GM18861 (cell line): ENCODE results near the gene PRR16.

ENCODE experiments used
- ATAC-seq: cut with Tn5 transposase; IDR thresholded peaks from one replicate; pipeline ENCODE4 v1.9.1; 2021; ENCODE audit not compliant: unreplicated experiment

PRR16 gene

DNA sequence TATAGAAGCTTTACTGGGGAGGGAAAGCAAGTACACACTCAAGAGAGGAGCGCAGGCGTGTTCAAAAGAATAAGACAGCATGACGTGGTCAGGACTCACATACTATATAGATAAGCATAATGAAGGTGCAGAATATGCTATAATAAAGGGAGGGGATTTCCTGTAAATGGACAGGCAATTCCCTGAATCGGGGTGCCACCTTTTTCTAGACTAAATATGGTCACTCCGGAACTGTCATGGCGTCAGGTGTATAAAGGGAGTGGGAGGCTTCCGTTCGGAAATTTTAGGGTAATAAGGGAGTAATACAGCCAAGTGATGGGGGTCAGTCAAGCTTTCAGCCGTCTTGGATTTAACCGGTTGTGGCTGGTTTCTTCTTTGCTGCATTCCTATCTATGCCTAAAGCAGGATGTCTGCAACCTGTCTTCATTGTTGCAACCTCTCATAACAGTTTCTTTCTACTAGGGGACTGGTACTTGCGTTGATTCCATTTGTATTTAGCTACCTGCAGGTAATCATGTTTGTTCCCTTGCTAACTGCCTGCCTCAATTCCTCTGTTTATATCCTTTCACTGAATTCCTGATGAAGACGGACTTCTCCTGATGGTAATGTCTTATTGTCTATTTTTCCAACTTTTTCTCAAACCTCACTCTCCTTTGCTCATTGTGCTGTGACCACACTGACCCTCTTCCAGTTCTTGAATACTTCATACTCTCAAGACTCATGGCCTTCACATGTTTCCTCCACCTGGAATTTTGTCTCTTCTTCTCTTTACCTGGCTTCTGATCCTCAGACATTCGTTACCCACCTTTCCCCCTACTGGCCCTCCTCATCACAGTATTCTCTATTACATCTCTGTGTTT, 48.9 kb downstream of the PRR16 start:
- ATAC-seq: no peak

DNA sequence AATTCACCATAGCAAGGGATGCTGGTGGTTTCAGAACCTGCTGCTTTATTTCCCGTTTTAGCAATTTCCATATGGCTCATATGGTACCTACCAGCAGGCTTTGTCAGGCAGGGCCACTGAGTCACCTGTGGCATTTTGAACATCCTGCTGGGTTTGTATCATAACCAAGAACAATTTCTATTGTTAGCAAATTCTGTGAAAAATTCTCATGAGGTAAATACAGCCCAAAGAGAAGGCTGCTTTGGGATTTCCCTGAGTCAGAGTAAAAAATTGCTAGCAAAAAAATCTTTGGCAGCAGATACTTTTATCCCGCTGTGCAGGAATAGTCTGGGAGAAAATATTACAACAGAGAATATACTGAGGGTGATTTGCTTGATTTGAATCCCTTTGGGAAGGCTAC, 52.7 kb downstream of the PRR16 start:
- no peak for ATAC-seq

DNA sequence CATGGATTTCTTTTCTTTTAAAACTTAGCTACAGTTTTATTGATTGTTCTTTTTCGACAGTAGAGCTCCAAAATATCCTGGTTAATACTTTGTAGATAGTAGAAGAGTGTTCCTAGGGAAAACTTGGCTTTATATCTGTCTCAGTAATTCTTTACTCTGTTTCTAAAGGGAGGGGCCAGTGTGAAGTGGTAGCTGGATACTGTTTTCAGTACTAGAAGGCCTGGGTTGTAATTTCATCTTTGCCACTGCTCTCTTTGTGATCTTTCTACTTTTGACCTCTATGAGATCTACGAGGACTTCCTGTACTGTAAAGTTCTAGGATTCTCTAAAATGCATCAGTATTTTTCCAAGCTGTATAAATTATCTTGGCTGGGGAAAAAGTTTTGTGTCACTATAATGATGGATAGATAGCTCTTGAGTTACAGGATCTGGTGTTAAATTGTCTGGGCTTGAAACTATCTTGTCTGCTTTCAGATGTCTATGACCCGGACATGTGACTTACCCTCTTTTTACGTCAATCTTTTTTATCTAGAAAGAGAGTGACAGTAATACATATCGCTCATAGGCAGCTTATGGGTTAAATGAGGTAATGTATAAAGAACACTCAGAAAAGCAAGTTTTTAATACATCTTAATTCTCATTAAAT, 53.6 kb downstream of the PRR16 start:
- no peak for ATAC-seq

DNA sequence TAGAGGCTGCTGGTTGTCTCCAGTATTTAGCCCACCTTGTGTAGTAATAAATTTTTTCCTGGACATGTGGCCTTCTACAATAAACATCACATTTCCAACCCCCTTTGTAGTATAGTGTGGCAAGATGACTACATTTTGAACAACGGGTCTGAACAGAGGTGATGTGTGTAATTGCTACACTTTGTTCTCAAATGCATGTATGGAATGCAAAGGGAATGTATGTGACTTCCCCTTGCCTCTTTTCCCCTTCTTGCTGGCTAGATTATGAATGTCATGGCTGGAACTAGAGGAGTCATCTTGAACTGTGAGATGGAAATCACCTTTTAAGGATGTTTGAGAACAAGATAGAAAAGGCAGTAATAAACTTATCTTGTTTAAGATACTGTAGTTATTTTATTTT, 54.5 kb downstream of the PRR16 start:
- ATAC-seq: no peak

DNA sequence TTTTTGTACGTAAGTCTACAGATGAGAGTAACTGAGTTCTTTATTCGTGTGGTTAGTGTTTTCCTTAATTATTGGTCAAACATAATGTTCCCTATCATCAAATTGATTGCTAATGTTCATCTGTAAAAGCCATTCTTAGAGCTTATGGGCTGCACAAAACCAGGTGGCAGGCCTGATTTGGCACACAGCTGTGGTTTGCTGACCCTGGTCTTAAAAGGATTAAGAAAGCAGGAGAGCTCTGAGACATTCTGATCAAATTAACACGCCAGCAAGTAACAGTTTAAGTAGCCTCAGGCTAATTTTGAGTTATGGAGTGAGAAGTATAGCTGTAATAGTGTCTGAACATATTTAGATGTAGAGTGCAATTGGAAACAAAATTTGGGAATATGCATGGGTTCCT, 63.2 kb downstream of the PRR16 start:
- no peak for ATAC-seq

DNA sequence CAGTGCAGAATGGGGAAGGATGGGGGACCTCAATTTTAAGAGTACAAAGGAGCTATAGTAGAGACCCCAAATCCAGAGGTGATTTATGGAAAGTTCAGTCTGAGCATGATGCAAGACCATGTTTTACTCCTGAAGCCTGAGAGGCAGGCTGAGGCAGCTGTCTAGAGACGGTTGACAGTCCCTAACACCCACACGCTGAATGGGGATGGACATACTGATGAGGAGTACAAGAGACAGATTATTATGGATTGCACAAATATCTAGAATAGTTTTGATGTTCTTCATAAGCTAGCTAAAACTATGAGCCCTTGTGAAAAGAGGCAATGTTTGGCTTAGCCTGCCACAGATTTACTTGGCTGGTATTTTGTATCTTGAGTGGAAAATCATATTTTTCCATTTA, 64.5 kb downstream of the PRR16 start:
- ATAC-seq: no peak

DNA sequence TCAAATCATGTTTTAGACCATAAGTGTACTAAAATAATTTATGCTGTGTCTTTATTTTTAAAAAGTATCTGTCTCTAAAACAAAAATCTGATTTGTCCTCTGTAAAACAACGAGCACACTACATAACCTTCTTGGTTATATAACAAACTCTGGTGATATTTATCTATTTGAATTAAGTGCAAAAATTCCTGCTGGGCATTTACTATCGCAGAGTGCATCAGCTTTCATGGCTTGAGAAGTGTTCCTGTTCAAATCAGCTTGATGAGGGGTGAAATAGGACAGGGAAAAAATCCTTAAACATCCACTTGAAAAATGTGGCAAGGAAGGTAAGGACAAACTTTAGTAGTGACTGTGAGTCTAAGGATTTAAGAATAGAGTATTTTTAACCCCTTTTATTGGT, 65.3 kb downstream of the PRR16 start:
- ATAC-seq: no peak

DNA sequence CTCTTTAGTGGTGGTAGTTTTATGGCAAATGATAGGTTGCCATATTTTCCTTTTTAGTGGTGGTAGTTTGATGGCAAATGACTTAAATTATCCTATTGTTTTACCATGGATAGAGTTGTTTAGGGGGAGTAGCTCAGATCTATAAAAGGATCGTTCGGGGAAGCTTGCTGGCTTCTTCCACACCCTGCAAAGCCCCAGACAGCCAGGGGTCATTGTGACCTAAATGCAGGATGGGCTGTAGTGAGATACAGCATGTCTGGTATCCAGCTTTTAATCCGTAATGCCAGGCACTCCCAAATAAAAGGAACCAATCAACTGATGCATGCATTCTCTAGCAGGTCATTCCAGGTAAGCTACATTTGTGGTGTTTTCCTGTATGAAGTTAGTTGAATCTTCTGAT, 67.1 kb downstream of the PRR16 start:
- ATAC-seq: no peak

DNA sequence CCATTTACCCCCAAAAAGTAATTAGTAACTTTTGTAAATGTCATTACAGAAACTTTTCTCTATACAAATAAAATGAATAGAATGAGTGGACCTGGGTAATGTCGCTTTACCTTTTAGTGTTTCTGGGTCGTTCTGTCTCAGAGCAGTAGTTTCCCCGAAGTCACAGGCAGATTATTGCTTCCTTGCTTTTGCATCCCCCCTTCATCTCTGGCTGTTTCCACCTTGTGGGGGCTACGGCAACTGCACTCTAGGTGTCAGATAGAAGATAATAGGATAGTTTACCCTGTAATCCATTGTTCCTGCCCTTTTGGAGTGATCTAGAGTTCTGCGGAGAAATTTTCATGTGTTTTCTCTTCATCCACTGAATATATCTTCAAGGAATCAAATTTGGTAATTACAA, 68.7 kb downstream of the PRR16 start:
- ATAC-seq: no peak

DNA sequence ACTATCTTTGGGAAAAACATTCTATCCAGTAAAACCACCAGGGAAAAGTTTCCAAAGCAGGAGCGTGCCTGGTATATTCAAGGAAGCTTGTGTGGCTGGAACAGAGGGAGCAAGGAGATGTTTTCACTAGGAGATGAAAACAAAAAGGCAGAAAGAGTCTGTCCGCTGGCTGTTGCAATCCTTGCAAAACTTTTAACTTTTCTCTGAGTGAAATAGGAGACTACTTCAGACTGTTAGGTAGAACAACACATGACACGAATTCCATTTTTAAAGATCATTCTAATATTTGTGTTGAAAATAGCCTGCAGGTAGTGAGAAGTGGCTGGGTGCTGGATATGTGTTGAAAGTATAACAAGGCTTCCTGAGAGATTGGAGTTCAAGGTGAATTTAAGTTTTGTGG, 69.5 kb downstream of the PRR16 start:
- no peak for ATAC-seq

DNA sequence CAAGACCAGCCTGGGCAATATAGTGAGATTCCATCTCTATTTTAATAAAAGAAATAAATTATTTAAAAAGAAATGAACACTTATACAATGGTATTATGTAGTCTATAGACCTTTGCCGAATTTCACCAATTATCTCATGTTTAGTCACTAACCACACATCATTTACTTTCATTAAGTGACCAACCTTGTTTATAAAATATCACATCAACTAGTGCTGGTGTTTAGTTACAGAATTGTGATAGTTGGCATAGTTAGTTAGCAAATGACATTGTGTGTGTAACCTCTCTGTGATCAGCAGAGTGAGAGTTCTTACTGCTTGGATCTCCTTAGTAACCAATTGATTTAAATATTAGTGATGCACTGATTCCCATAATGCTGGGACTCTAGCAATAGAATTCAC, 71.8 kb downstream of the PRR16 start:
- ATAC-seq: no peak

DNA sequence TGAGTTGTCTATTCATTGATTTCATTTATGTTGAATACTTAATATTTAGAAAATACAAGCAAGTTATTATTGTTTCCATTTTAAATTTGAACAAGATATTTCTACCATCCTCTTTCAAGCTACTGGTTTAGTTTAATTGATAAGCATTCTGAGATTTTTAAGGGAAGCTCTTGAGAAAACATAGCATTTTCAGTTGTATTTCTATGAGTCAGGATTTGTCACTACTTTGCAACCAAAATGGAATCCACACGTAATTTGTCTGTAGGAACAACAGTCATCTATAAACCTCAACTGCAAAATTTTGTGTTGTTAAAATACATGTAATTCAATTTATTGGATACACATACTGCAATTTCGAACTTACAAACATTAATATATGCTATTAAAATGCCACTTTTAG, 74.0 kb downstream of the PRR16 start:
- ATAC-seq: no peak

DNA sequence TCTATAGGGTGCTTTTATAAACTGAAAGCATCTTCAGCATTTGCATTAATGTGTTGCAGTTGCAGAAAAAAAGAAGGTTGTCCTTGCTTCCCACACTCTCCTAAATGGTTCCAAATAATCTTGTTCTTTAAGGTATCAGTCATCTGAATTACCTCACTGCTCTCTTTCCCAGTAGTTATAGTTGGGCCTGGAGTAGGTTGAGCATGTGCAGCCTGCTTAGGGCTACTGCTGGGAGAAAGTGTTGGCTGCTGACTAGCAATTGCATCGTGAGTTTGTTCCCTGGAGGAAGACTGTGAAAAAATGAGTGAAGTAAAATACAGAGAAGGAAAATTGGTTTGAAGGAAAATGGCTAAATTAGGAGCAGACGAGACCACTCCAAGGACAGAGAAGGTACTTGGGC, 74.5 kb downstream of the PRR16 start:
- ATAC-seq: no peak

DNA sequence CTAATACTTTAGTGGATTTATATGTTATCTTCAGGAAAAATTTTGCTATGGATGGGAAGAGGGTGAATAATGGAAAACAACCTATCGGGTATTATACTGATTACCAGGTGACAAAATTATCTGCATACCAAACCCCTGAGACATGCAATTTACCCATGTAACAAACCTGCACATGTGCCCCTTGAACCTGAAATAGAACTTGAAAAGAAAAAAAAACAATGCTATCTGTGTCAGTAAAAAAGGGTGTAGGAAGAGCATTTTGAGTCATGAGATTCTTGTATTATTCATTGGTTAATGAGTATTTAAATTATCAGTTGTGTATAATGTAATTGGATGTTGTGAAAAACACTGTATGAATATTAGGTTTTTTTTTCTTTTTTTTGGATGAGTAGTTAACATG, 75.4 kb downstream of the PRR16 start:
- ATAC-seq: no peak

DNA sequence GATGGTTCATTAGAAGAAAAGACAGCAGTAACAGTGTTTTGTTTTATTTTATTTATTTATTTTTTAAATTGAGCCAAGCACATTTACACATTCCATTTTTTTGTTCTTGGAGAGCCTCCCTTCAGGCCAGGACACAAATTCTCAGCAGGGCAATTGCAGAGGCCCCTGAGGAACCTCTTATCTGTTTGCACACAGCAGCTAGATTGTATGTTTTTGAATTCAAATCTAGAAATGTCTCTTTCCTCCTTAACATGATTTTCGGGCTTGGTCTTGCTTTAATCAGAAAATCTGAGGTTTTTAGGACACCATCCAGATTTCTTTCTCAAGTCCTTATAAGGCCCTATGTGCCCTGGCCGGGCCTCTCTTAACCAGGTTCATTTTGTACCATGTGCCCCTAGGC, 76.0 kb downstream of the PRR16 start:
- no peak for ATAC-seq

DNA sequence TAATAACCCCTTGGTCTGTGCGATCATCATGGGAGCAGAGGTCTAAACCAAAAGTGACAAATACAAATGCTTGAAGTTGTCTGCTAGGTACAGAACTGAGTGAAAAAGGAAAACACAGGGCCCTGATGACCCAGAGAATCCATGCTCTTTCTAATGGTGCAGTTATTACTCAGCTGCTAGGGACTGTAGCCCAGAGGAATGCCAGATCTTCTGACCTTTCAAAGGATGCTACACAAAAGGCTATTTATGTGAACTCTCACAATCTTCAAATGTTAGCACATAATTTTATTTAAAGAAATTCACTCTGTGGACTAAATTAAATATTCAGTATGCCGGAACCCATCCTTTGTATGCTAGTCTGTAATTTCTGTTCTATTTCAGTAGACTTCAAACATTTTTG, 79.9 kb downstream of the PRR16 start:
- ATAC-seq: no peak

DNA sequence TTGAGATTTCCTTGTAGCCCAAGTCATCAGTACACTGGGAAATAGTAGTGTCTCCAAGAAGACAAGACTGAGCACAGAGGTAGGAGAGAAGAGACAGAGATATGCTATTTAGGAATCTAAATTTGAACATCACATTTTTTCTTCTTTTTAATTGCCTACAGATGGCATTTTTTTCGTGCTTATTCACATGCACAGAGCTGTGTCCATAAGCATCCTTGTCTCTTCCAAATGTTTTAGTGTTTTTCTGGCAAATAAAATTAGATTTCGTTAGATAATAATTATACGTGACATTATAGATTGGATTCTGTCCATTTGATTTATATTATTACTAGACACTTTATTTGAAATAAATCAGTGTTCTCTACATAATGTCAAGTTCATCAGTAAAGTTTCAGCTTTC, 80.9 kb downstream of the PRR16 start:
- no peak for ATAC-seq

DNA sequence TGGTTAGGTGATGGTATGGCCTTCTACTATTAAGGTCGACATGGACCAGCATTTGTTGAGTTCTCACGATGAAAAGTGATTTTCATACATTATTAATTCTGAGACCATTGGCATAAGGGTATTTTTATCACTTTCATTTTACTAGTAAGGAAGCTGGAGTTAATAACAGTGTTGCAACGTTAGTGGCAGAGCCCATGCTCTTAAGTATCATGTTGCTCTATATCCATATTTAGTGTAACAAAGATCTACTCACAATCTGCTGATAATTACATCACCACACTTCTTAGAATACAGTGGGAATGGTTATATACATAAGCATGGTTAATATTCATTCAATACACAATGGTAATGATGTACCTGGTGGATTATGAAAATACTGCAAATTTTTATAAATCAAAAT, 81.9 kb downstream of the PRR16 start:
- ATAC-seq: no peak

DNA sequence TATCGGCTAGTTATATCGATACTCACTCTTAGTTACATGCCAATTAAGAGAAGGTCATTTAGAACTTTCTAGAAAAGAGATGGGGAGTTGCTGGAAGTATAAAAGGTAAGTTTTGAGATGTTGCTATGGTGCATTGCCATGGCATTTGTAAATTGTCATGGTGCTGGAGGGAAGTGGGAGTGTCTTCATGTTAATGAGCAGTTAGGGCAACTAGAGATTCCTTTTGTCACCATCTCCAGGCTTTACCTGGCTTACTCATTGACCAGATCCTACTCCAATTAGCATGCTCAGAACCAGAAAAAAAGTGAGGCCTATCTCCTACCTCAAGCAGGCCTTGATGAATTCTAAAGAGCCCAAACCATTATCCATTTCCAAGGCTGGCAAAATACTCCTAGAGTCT, 82.8 kb downstream of the PRR16 start:
- no peak for ATAC-seq

DNA sequence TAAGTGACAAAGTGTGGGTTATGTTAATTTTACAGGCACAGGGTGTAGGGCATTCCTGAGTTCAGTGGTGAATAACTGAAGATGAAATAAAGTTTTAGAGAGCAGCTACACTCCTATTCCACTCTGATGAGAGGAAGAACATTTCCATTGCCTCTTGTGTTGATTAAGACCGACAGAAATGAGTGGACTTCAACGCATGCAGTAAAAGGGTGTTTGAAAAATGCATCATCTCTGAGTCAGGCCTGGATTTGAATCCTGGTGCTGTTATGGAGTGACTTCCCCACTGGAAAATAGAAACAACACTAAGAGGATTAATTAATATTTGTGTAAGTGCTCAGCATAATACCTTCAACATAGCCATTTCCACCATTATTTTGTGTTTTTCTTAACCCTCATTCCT, 86.3 kb downstream of the PRR16 start:
- no peak for ATAC-seq

DNA sequence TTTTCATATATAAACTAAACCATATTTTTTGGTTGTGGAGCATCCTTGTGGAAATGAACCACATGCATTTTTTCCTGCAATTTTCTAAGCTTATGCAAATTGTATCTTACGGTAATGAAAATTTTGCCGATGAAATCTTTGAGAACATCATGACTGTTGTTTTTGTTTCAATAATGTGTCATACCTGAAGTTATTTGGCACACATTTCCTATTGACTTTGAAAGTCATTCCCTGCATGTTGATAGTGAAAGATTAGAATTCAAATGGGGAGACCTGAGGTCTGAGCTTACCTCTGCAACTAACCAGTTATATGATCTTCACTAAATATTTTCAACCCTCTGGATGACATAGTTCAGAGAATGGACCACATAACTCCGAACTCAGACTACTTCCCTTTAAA, 88.5 kb downstream of the PRR16 start:
- ATAC-seq: no peak

DNA sequence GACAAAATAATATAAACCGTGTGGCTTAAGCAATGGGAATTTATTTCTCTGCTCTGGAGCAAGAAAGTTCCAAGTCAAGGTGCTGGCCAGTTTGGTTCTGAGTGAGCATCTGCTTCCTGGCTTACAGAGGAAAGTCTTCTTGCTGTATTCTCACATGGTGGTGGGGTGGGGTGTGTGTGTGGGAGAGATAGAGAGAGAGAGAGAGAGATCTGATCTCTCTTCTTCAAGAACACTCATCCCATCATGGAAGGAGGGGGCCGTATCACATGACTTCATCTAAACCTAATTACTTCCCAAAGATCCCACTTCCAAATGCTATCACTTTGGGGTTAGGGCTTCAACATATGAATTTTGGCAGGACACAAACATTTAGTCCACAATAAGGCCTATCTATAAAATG, 91.2 kb downstream of the PRR16 start:
- no peak for ATAC-seq

DNA sequence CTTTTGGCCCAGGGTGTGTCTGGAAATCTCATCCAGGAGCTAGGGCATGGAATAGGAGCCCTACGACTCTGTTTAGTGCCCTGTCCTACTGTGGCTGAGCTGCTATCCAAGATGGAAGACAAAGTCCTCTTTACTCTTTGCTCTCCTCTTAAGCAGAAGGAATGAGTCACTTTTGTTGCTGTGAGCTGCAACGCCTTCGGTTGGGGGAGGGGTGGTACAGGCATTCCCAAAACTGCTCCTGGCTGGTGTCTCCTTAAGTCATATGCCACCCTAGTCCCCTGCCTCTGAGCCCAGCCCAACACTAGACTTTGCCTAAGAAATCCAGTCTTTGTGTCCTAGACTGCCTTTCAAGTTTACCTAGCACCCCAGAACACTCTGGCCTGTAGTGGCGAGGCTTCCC, 99.9 kb downstream of the PRR16 start:
- ATAC-seq: no peak
